HepG2 (cell line): ENCODE data around the gene GARIN5A. TPM values are rescaled to one million over a fixed set of nuclear protein-coding genes. Genes with fewer than 3 reads are reported as not detected.

Experiments used
- ATAC-seq: fragments of 200-7000 bp; cut with Tn5 transposase; 3 replicates; pipeline ENCODE4 v1.9.1; 2020; ENCODE audit warnings: mild to moderate bottlenecking, moderate library complexity
- BruUV-seq: library from RNA; stranded (reverse); fragments of 400-500 nt; replicated peaks from 2 replicates; lab custom pipeline; 2021; lab: Mats Ljungman, UMichigan
- CTCF ChIA-PET: fragments of 300-600 bp; formaldehyde crosslinking; extraction: SDS; loops from one replicate; lab custom pipeline; 2021; ENCODE audit warnings: low total read pairs, inconsistent platforms, low intra/inter-chr PET ratio; lab: Yijun Ruan, JAX
- POLR2A ChIA-PET: fragments of 350-600 bp; sonication (Branson Sonifier 250); formaldehyde crosslinking; loops from one replicate; lab custom pipeline; 2020; ENCODE audit warnings: antibody characterized with exemption, inconsistent platforms; lab: Yijun Ruan, JAX
- DNase-seq: peaks from one replicate; pipeline ENCODE4 v3.0.0-alpha.2; 2015; ENCODE audit warnings: low spot score
- FAIRE-seq: peaks from 3 replicates; lab custom pipeline; 2011; peaks lifted over from hg19 to GRCh38; lab: Jason Lieb, UNC
- H2AFZ ChIP-seq: one replicate; pipeline ENCODE4 v1.6.1; 2011; ENCODE audit warnings: low read length, inconsistent platforms
- H3K27ac ChIP-seq: fragments of 300-600 bp; 3 replicates; pipeline ENCODE4 v1.8.0; 2011; ENCODE audit warnings: mixed run types, mild to moderate bottlenecking, mixed read lengths, low read length, inconsistent platforms; ENCODE audit not compliant: insufficient read depth; ENCODE audit errors: extremely low read length
- H3K27me3 ChIP-seq, 2 experiments: fragments of 200-600 bp in 1 of 2; 2 replicates in 1 of 2; 3 replicates in 1 of 2; pipeline versions ENCODE4 v1.6.0 to v1.8.0; 2011; ENCODE audit warnings: low read length in 2 of 2, mild to moderate bottlenecking in 2 of 2, moderate library complexity in 2 of 2, inconsistent platforms in 1 of 2; ENCODE audit not compliant: insufficient read depth in 2 of 2, control insufficient read depth in 1 of 2
- H3K36me3 ChIP-seq, 2 experiments: fragments of 200-600 bp in 1 of 2; replicated peaks in 1 of 2; 2 replicates in 1 of 2; 3 replicates in 1 of 2; pipeline versions ENCODE4 v1.5.1 to v1.8.0; 2011; ENCODE audit warnings: low read length in 2 of 2, inconsistent platforms in 1 of 2; ENCODE audit not compliant: insufficient read depth in 2 of 2, control insufficient read depth in 1 of 2
- H3K4me1 ChIP-seq: 2 replicates; pipeline ENCODE4 v1.5.1; 2012; ENCODE audit warnings: low read length, inconsistent platforms; ENCODE audit not compliant: insufficient read depth
- H3K4me2 ChIP-seq: 2 replicates; pipeline ENCODE4 v1.6.0; 2011; ENCODE audit warnings: low read depth, low read length, inconsistent platforms
- H3K4me3 ChIP-seq, 3 experiments: fragments of 200-600 bp in 1 of 3; sonication (generic), shearing (Covaris generic) in 1 of 3; replicated peaks in 1 of 3; 2 replicates each; pipeline ENCODE4 v1.5.1; 2011 to 2016; ENCODE audit warnings: low read length in 3 of 3, inconsistent platforms in 2 of 3, low read depth in 2 of 3, mild to moderate bottlenecking in 2 of 3, control low read depth in 1 of 3, mixed read lengths in 1 of 3; ENCODE audit not compliant: insufficient read depth in 1 of 3
- H3K79me2 ChIP-seq: one replicate; pipeline ENCODE4 v1.6.1; 2011; ENCODE audit warnings: low read length, inconsistent platforms; ENCODE audit not compliant: insufficient read depth
- H3K9ac ChIP-seq: 2 replicates; pipeline ENCODE4 v1.6.0; 2011; ENCODE audit warnings: mild to moderate bottlenecking, low read depth, low read length, inconsistent platforms; ENCODE audit not compliant: insufficient read depth
- H3K9me3 ChIP-seq: 2 replicates; pipeline ENCODE4 v1.5.1; 2012; ENCODE audit warnings: mild to moderate bottlenecking, low read length
- H4K20me1 ChIP-seq: 2 replicates; pipeline ENCODE4 v1.6.0; 2011; ENCODE audit warnings: inconsistent platforms, mild to moderate bottlenecking, low read length, moderate library complexity; ENCODE audit not compliant: insufficient read depth
- CCDC6 ChIP-seq: sonication (generic); formaldehyde crosslinking; IDR thresholded peaks from 2 replicates; pipeline ENCODE4 v1.8.1; 2022; ENCODE audit warnings: mild to moderate bottlenecking, missing genetic modification reagents, moderate library complexity
- EHMT2 ChIP-seq: fragments of 200-600 bp; sonication (generic); IDR thresholded peaks from 2 replicates; pipeline ENCODE4 v1.7.0; 2017; ENCODE audit warnings: antibody characterized with exemption, low read depth, low read length, borderline replicate concordance
- GTF3A ChIP-seq: sonication (generic); formaldehyde crosslinking; conservative IDR thresholded peaks from 2 replicates; pipeline ENCODE4 v1.4.0; 2020; ENCODE audit warnings: mild to moderate bottlenecking, missing genetic modification reagents
- KDM5A ChIP-seq: fragments of 200-600 bp; sonication (generic); IDR thresholded peaks from 2 replicates; pipeline ENCODE4 v1.7.0; 2018; ENCODE audit warnings: antibody characterized with exemption, mild to moderate bottlenecking, low read length, borderline replicate concordance
- PHB2 ChIP-seq: fragments of 450-650 bp; IDR thresholded peaks from 2 replicates; pipeline ENCODE4 v1.6.1; 2018; ENCODE audit not compliant: partially characterized antibody
- RCOR2 ChIP-seq: IDR thresholded peaks from 2 replicates; pipeline ENCODE4 v1.6.1; 2016; ENCODE audit warnings: missing biosample characterization, missing genetic modification reagents
- ZNF446 ChIP-seq: sonication (generic); formaldehyde crosslinking; IDR thresholded peaks from 2 replicates; pipeline ENCODE4 v1.5.0; 2020; ENCODE audit warnings: mild to moderate bottlenecking, missing genetic modification reagents
- WGBS: methylation state at CpG from one replicate; pipeline ENCODE4 v1.1.6; 2017; ENCODE audit warnings: low lambda C conversion rate; 5-methylcytosine and 5-hydroxymethylcytosine counted together
- in situ Hi-C: cut with HindIII; loops from 2 replicates; pipeline ENCODE4 v1.10.0; 2017; ENCODE audit warnings: low pct_unique_long_range_greater_than_20kb; ENCODE audit not compliant: extremely low pct_ligation_motif_present
- intact Hi-C: fragments of 100-400 bp; cut with micrococcal nuclease; formaldehyde crosslinking; loops from one replicate; pipeline ENCODE4 v1.10.0; 2022; ENCODE audit not compliant: unreplicated experiment
- polyA plus RNA-seq, 8 experiments: library from polyadenylated mRNA; depleted of rRNA in 3 of 8; stranded (reverse) in 7 of 8; unstranded in 1 of 8; fragments of >200 nt; fragmentation: Illumina TruSeq in 4 of 8; extraction: Trizol in 4 of 8; gene quantifications; 2 replicates each; pipeline versions ENCODE4 v1.2.1 to v1.2.3, GENCODE V29; 2011 to 2016; ENCODE audit warnings: low read depth in 4 of 8, missing spikeins in 1 of 8, mixed read lengths in 1 of 8; ENCODE audit not compliant: insufficient read depth in 1 of 8
- total RNA-seq, 5 experiments: library from RNA; depleted of rRNA; stranded (reverse); fragments of >200 nt; fragmentation: Illumina TruSeq; extraction: Trizol; gene quantifications; 2 replicates each; pipeline ENCODE4 v1.2.3, GENCODE V29; 2016; ENCODE audit warnings: low read depth in 1 of 5
- TF ChIP-seq, protein P1 (sequence below): sonication (generic); formaldehyde crosslinking; IDR thresholded peaks from 2 replicates; pipeline ENCODE4 v1.8.0; 2022; ENCODE audit warnings: mild to moderate bottlenecking, missing genetic modification reagents, borderline replicate concordance
- TF ChIP-seq, protein P2 (sequence below): sonication (generic); formaldehyde crosslinking; conservative IDR thresholded peaks from 2 replicates; pipeline ENCODE4 v1.4.0; 2020; ENCODE audit warnings: missing genetic modification reagents
- TF ChIP-seq, protein P3 (sequence below): sonication (generic); formaldehyde crosslinking; IDR thresholded peaks from 2 replicates; pipeline ENCODE4 v1.4.0; 2020; ENCODE audit warnings: missing genetic modification reagents, borderline replicate concordance

The GARIN5A gene
- total and polyA plus RNA-seq, 2 of the 13 experiments (the other 11 are each of a cell fraction or from before 2014, with no cell fraction given), result not detected

DNA sequence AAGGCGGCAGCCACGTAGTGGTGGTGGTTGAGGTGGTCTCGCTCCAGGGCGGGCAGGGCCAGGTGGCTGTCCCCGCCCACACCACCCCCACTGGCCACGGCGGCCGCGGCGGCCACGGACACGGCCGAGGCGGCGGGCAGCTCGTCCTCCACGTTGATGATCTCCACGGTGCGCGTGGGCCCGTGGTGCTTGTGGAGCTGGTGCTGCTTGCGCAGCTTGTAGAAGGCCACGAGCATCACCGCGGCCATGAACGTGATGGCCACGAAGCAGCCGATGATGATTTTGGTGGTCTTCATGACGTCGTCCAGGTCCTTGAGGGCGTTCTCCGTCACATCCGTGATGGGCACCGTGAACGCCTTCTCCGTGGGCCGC is 41.0 kb upstream of the GARIN5A start:
- Histone ChIP-seq H3K27me3 (peaks cover 0 to 4% of the 10 kb centered on the region in 2 experiments; a peak in 2 of 5 replicates), H3K4me2 (no peak overlapping the region), H3K36me3 (no peaks in the 10 kb centered on the region), H2AFZ (no peak overlapping the region), H3K9me3 (no peaks in the 10 kb centered on the region), H3K4me3 (no peak overlapping the region)
- CTCF ChIA-PET, result no interaction called here
- ATAC-seq (no peak), DNase-seq (no peak)
- 93% methylated on average over 15 of the region's 37 CpGs for WGBS
- TF ChIP-seq, protein P1, sequence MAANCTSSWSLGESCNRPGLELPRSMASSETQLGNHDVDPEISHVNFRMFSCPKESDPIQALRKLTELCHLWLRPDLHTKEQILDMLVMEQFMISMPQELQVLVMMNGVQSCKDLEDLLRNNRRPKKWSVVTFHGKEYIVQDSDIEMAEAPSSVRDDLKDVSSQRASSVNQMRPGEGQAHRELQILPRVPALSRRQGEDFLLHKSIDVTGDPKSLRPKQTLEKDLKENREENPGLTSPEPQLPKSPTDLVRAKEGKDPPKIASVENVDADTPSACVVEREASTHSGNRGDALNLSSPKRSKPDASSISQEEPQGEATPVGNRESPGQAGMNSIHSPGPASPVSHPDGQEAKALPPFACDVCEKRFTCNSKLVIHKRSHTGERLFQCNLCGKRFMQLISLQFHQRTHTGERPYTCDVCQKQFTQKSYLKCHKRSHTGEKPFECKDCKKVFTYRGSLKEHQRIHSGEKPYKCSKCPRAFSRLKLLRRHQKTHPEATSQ (CRISPR knock-in tag), result no peak
- TF ChIP-seq PHB2 (no peak), RCOR2 (CRISPR knock-in tag) (no peak), KDM5A (no peak), CCDC6 (no peak), ZNF446 (CRISPR knock-in tag) (no peak), GTF3A (CRISPR knock-in tag) (no peak), EHMT2 (no peak)
- TF ChIP-seq, protein P2, sequence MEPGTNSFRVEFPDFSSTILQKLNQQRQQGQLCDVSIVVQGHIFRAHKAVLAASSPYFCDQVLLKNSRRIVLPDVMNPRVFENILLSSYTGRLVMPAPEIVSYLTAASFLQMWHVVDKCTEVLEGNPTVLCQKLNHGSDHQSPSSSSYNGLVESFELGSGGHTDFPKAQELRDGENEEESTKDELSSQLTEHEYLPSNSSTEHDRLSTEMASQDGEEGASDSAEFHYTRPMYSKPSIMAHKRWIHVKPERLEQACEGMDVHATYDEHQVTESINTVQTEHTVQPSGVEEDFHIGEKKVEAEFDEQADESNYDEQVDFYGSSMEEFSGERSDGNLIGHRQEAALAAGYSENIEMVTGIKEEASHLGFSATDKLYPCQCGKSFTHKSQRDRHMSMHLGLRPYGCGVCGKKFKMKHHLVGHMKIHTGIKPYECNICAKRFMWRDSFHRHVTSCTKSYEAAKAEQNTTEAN (CRISPR knock-in tag), result no peak
- TF ChIP-seq, protein P3, sequence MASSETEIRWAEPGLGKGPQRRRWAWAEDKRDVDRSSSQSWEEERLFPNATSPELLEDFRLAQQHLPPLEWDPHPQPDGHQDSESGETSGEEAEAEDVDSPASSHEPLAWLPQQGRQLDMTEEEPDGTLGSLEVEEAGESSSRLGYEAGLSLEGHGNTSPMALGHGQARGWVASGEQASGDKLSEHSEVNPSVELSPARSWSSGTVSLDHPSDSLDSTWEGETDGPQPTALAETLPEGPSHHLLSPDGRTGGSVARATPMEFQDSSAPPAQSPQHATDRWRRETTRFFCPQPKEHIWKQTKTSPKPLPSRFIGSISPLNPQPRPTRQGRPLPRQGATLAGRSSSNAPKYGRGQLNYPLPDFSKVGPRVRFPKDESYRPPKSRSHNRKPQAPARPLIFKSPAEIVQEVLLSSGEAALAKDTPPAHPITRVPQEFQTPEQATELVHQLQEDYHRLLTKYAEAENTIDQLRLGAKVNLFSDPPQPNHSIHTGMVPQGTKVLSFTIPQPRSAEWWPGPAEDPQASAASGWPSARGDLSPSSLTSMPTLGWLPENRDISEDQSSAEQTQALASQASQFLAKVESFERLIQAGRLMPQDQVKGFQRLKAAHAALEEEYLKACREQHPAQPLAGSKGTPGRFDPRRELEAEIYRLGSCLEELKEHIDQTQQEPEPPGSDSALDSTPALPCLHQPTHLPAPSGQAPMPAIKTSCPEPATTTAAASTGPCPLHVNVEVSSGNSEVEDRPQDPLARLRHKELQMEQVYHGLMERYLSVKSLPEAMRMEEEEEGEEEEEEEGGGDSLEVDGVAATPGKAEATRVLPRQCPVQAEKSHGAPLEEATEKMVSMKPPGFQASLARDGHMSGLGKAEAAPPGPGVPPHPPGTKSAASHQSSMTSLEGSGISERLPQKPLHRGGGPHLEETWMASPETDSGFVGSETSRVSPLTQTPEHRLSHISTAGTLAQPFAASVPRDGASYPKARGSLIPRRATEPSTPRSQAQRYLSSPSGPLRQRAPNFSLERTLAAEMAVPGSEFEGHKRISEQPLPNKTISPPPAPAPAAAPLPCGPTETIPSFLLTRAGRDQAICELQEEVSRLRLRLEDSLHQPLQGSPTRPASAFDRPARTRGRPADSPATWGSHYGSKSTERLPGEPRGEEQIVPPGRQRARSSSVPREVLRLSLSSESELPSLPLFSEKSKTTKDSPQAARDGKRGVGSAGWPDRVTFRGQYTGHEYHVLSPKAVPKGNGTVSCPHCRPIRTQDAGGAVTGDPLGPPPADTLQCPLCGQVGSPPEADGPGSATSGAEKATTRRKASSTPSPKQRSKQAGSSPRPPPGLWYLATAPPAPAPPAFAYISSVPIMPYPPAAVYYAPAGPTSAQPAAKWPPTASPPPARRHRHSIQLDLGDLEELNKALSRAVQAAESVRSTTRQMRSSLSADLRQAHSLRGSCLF, result no peak
- TF ChIP-seq, all 625 proteins: peak for 0
- H3K79me2 ChIP-seq, result no peaks in the 10 kb centered on the region
- BruUV-seq, result no TSS peak
- POLR2A ChIA-PET, result no interaction called here
- in situ Hi-C loops (no loop called here), intact Hi-C loops (no loop called here)
- peaks cover 15% of the 10 kb centered on the region for H3K4me1 ChIP-seq
- H3K27ac ChIP-seq, result no peak overlapping the region
- no peak for FAIRE-seq
- H3K9ac ChIP-seq, result no peak overlapping the region
- no peaks in the 10 kb centered on the region for H4K20me1 ChIP-seq
